Activated CD8-positive, alpha-beta memory T cell treated with anti-CD3 and anti-CD28 coated beads, Interleukin-2, amount 50 U/mL, for 48 hours (primary cell): ENCODE measurements around the gene SCAI.
A peak's percentile ranks its signal among the peaks of the same experiment; 100 is the strongest.
"Not testable (repeated sequence)": the region's sequence is repeated elsewhere in the genome, so short reads cannot be mapped to it uniquely, and the experiment has no call there.

ENCODE experiments used
- DNase-seq: peaks from one replicate; pipeline ENCODE4 v3.0.0-alpha.2; 2020

Gene SCAI

DNA sequence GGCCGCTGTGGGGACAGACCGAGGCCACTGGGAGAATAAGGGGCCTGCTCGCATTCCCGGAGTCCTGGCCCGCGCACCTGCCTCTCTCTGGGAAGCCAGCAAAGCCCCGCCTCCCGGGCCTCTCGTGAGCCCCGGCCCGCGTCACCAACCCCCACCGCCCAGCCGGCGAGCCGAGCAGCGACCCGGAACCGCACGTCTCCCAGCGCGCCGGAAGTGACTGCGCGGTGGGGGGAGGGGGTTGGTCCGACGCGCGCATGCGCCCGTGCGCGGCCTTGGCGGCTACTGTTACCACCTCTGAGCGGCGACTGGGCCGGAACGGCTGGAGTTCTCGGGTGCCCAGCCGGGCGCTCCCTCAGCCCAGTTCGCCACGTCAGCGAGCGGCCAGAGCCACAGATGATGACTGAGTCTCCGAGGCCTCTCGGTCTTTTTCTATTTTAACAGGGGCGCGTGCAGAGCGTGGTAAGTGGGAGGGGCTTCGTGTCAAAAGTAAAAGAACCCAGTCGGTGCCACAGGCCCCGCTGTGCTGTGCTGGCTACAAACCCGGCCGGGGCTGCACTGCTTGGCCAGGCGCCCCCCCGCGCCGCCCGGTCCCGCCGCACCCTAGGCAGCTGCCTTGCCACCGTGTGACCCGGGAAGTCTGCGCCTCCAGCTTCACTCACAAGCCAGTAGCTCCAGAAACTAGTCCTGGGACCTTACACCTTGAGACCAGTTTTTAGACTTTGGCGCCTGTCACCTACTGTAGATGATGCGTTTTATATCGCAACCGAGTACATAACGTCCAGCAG, 202.2 kb downstream of the SCAI start, which contains the start of gene GOLGA1:
Gene GOLGA1, minus strand, starts transcription at position 190 of the 785 bp plus-strand sequence. CDS start 2,372 bp downstream, outside the sequence.
- DNase-seq = peak; percentile 97

DNA sequence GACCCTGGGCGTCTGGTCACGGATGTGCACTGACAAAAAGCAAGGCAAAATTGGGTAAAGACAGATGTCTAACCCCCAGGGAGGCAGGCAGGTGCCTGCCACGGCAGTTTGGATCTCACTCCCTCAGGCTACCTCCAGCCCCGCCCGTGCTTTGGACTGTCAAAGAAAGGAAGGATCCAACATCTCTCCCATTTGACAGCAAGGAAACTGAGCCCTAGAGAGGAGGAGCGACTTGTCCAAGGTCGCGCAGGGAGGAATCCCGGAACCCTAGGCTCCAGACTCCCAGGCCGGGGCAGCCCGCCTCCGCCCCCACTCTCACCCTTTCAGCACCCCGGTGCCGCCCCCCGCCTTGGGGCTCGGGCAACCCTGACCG, 202.8 kb downstream of the SCAI start:
- DNase-seq = no peak

DNA sequence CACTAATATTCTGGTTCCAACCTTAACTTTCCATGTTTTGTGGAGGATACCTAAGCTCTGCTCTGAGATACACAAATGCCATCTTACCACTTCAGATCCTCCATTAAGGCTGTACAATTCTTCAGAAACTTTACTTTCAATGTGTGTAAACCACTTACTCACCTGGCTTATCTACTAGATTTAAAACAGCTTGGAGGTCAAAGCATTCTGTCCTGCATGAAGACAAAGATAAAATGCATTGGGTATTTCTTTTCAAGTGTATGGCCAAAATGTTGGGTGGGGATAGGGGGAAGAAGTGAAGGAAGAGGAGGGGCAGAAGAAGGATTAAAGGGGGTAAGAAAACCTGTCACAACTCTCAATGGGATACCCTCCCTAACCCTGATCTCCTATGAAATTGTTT, 203.4 kb downstream of the SCAI start:
- no peak for DNase-seq

DNA sequence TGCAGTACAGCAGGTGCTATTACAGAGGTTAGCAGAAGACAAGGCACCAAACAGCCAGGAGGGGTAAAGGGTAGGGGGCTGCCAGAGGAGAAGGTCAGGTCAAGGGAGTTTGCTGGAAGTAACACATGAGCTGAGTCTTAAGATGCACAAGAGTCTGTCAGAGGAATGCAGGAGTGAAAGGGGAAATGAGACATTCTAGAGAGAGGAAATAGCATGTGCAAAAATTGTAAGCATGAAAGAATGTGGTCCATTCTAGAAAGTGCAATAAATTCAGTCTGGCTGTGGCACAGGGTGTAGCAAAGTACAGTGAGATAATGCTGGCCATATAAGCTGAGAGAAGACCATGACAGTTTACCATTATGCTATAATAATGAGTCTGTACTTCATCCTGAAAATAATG, 209.0 kb downstream of the SCAI start:
- DNase-seq = no peak

DNA sequence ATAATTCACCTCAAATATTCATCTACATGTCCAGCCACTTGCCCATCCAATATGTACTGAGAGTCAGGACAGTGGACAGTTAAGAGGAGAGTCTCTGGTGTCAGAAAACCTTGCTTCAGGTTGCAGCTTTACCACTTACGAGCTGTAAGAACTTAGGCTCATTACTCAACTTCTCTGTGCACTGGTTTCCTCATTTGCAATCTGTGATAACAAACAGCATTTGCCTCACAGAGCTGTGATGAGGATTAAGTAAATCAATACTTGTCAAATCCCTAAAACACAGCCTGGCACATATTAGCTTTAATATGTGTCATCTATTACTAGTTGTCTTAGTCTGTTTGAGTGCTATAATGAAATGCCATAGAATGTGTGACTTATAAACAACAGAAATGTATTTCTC, 211.0 kb downstream of the SCAI start:
- DNase-seq = no peak

DNA sequence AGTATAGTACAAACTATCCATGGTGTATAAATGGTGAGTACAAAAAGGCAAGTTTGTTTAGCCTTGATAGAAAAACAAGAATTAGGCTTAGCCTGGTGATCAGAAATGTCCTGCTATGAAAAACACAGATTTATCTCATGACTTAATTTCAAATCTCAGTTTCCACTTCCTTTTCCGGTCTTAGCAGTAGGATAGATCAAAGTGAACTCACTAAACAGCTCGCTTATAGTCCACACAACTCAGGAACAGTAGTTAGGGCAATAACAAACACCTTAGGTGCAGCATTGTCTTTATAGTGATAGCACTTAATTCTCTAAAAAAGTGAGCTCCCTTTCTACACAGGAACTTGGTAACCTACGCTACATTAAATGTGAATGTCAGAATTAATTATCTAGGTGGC, 213.9 kb downstream of the SCAI start:
- DNase-seq = no peak

DNA sequence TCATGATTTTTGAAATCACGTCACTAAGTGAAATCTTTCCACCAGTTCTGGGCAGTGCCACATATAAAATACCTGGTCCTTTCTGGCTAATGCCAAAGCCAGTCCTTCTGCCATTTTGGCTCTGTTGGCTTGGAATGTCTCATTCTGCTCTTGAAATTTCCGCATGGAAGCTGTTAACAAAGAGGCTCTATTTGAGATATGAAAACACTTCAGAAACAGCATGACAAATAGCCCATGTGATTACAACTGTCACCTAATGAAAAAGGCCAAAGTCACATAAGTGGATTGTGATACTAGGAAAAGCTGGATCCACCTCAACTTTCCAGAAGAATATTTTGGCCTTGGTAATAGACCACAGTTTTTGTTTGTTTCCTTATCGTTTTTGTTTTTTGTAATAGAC, 215.2 kb downstream of the SCAI start:
- DNase-seq = no peak

GRCh38 chr9:124920394-124920793, 222.9 kb downstream of the SCAI start:
- not testable (repeated sequence) for DNase-seq

DNA sequence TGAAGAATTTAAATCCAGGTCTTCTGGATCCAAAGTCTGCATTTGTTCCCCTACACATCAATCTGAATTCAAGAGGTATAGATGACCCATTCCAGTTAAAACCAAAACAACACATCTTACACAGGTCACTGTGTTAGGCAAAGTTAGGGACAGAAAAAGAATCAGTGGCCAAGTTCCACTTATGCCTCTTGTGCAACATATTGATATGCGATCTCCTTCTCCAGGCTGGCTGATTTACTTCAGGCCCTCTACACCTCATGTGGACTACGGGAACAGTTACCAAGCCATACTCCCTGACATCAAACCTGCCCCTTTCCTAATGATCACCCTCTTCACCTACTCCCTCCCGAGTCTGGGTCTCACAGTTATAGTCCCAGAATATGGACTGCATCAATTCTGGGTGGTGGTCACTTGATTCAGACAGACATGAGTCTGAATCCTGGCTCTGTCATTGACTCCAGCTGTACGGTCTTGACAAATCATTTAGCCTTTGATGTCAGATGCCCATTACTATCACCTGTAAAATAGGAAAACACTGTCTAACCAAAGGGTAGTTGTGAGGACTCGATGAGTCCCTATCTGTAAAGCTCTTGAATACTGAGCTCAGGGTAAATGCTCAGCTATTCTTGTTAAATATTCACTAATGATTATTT, 228.4 kb downstream of the SCAI start:
- DNase-seq = no peak

- DNase-seq = no peak
Observed at GRCh38 chr9:124913378-124913777, 229.9 kb downstream of the SCAI start.

DNA sequence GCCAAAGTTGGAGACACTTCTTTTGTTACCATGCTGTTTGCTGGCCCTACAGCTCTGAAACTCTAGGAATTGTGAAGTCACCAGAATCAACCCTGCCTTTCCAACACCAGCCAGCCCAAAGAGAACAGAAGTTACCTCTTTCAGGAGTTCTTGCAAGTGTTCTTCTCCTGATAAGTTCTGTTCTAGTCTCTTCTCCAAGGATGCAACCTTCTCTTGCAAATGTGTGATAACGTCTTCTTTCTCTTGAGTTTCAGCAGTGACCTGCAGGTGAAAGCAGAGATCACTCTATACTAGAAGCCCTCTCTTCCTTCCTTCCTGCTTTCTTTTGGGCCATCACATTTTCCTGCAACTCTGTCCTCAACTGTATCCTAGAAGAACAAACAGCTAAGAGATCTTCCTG, 231.6 kb downstream of the SCAI start:
- no peak for DNase-seq

GRCh38 chr9:124908098-124908497, 235.2 kb downstream of the SCAI start:
- DNase-seq = peak; percentile 13

- DNase-seq = no peak
Observed at GRCh38 chr9:124906966-124907365, 236.4 kb downstream of the SCAI start.

DNA sequence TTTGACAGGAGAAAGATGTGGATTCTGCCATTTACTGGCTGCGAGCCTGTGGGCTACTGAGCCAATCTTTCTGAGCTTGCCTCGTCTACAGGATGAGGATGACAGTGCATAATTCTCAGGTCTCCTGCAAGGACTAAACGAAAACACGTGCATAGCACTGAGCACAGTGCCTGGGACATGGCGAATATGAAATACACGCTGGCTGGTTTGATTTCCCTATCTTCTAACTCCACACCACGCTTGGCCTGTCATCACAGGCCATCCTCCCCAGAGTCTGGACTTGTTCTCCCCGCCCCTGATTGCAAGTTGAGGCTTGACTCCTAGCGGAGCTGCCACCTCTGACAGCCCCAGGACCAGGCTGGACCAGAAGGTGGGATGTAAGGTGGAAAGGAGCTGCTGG, 243.5 kb downstream of the SCAI start:
- no peak for DNase-seq

GRCh38 chr9:124897570-124898460, 245.5 kb downstream of the SCAI start:
- no peak for DNase-seq

- no peak for DNase-seq
Observed at GRCh38 chr9:124894741-124895170, 248.6 kb downstream of the SCAI start.

DNA sequence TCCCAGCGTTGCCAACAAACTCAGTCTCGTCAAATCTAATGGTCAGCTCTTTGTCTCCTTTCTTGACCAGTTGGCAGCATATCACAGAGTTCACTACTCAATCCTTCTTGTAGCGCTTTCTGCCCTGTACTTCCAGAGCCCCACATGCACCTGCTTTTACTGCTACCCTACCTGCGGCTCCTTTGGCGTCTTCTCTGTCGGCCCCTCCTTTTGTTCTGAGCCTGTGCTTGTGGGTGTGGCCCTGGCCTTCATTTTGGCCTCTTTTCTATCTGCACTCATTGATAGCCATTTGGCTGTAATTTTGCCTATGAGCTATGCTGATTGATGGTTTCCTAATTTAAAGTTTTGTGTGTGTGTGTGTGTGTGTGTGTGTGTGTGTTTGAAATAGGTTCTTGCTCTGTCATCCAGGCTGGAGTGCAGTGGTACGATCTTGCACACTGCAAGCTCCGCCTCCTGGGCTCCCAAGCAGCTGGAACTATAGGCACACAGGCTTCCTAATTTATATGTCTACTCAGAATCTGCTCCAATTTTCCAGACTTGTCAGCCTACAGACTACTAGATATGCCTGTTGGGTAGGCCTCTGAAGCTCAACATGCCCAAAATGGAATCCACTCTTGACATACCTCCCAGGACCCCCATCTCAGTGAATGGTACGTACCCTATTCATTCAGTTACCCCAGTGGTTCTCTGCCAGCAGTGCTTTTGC, 249.1 kb downstream of the SCAI start:
- no peak for DNase-seq
